ENCODE results near the gene IHH. TPM values are rescaled to one million over a fixed set of nuclear protein-coding genes. Genes with fewer than 3 reads are reported as not detected.
A peak's percentile ranks its signal among the peaks of the same experiment; 100 is the strongest.

Gene IHH
- total RNA-seq, 3 donors from 2014 or later (not counting 1 experiment from before 2014, with no cell fraction given): not detected

GRCh38 chr2:219076253-219076652, 15.5 kb upstream of the IHH start:
- TF ChIP-seq CTCF (IDR thresholded peaks at IDR 0.05): no peak
- intact Hi-C loops (cut with micrococcal nuclease): no loop called here
- Histone ChIP-seq H3K4me3 (ENCODE audit: low read length) (no peak overlapping the region), H3K4me1 (ENCODE audit: control insufficient read depth, insufficient read depth, low read length) (no peaks in the 10 kb centered on the region), H3K9me3 (ENCODE audit: control insufficient read depth, insufficient read depth, low read length) (no peaks in the 10 kb centered on the region), H3K27ac (ENCODE audit: low read length) (no peak overlapping the region), H3K27me3 (ENCODE audit: control insufficient read depth, insufficient read depth, low read length) (no peaks in the 10 kb centered on the region), H3K36me3 (ENCODE audit: control insufficient read depth, insufficient read depth, low read length) (peaks cover 16% of the 10 kb centered on the region)
- Mint-ChIP-seq H3K27ac (no peak overlapping the region), H3K4me1 (peaks cover 0 to 4% of the 10 kb centered on the region in 2 donors), H3K9me3 (no peaks in the 10 kb centered on the region), H3K4me3 (no peak overlapping the region), H3K27me3 (ENCODE audit: low read depth in 2 of 2) (no peaks in the 10 kb centered on the region), H3K36me3 (peaks cover 6% of the 10 kb centered on the region)
- 95% methylated on average over 3 of the region's 3 CpGs for WGBS (ENCODE audit: insufficient coverage)
- DNase-seq: no peak
- no peak for ATAC-seq

GRCh38 chr2:219073413-219074129, 12.8 kb upstream of the IHH start:
- peaks cover 6% of the 10 kb centered on the region for H3K36me3 Mint-ChIP-seq
- intact Hi-C loops (cut with micrococcal nuclease): no loop called here
- WGBS (ENCODE audit: insufficient coverage): 71% methylated on average over 12 of the region's 14 CpGs

GRCh38 chr2:219072741-219073250, 12.1 kb upstream of the IHH start:
- Mint-ChIP-seq H3K27ac (no peak overlapping the region), H3K27me3 (ENCODE audit: low read depth in 2 of 2) (no peaks in the 10 kb centered on the region), H3K9me3 (no peaks in the 10 kb centered on the region), H3K4me1 (no peaks in the 10 kb centered on the region), H3K4me3 (no peak overlapping the region), H3K36me3 (peaks cover 6% of the 10 kb centered on the region)
- no peak for TF ChIP-seq CTCF (IDR thresholded peaks at IDR 0.05)
- ATAC-seq (no peak), DNase-seq (no peak)
- Histone ChIP-seq H3K4me3 (ENCODE audit: low read length) (no peak overlapping the region), H3K36me3 (ENCODE audit: control insufficient read depth, insufficient read depth, low read length) (peaks cover 16% of the 10 kb centered on the region), H3K4me1 (ENCODE audit: control insufficient read depth, insufficient read depth, low read length) (no peaks in the 10 kb centered on the region), H3K27me3 (ENCODE audit: control insufficient read depth, insufficient read depth, low read length) (no peaks in the 10 kb centered on the region), H3K9me3 (ENCODE audit: control insufficient read depth, insufficient read depth, low read length) (no peaks in the 10 kb centered on the region), H3K27ac (ENCODE audit: low read length) (no peak overlapping the region)
- intact Hi-C loops (cut with micrococcal nuclease): no loop called here
- WGBS (ENCODE audit: insufficient coverage): 93% methylated on average over 8 of the region's 9 CpGs

More at GRCh38 chr2:219073413-219074129, 12.8 kb upstream of the IHH start:
- Histone ChIP-seq H3K27ac (ENCODE audit: low read length) (no peak overlapping the region), H3K4me3 (ENCODE audit: low read length) (no peak overlapping the region), H3K27me3 (ENCODE audit: control insufficient read depth, insufficient read depth, low read length) (no peaks in the 10 kb centered on the region), H3K4me1 (ENCODE audit: control insufficient read depth, insufficient read depth, low read length) (no peaks in the 10 kb centered on the region), H3K9me3 (ENCODE audit: control insufficient read depth, insufficient read depth, low read length) (no peaks in the 10 kb centered on the region), H3K36me3 (ENCODE audit: control insufficient read depth, insufficient read depth, low read length) (peaks cover 16% of the 10 kb centered on the region)
- Mint-ChIP-seq H3K4me1 (no peaks in the 10 kb centered on the region), H3K9me3 (no peaks in the 10 kb centered on the region), H3K4me3 (no peak overlapping the region), H3K27me3 (ENCODE audit: low read depth in 2 of 2) (no peaks in the 10 kb centered on the region), H3K27ac (no peak overlapping the region)
- peak; percentile 23 for TF ChIP-seq CTCF (IDR thresholded peaks at IDR 0.05)
- peak in 1 of 2 donors; percentile 43 for DNase-seq
- ATAC-seq: no peak
